ENCODE measurements around the gene ANKMY1. TPM values are rescaled to one million over a fixed set of nuclear protein-coding genes. Genes with fewer than 3 reads are reported as not detected.

The ANKMY1 gene
- total and polyA plus RNA-seq, 2 experiments from 2014 or later, result 2.3 to 8.9 TPM

- H3K27ac Mint-ChIP-seq, result no peak overlapping the region
- no peak overlapping the region for H3K4me3 ChIP-seq
- H3F3A ChIP-seq (replicated peaks; ENCODE audit: low read depth), result no peaks in the 10 kb centered on the region
- H2AFZ ChIP-seq, result no peak overlapping the region
- no peaks in the 10 kb centered on the region for H3K9me3 Mint-ChIP-seq
- no peaks in the 10 kb centered on the region for H3K27me3 ChIP-seq (ENCODE audit: insufficient read depth)
- H3K36me3 Mint-ChIP-seq (ENCODE audit: low read depth), result peaks cover 6% of the 10 kb centered on the region; the same call in 2 of the 3 replicates
- no peaks in the 10 kb centered on the region for H3K36me3 ChIP-seq (ENCODE audit: insufficient read depth)
- no peak for DNase-seq (ENCODE audit: low spot score)
- H4K20me1 ChIP-seq (replicated peaks; ENCODE audit: insufficient read depth), result peaks cover 29% of the 10 kb centered on the region
- peaks cover 32% of the 10 kb centered on the region for H3K4me1 Mint-ChIP-seq
- H3K27ac ChIP-seq (ENCODE audit: low read depth), result no peak overlapping the region
- H3K4me1 ChIP-seq (ENCODE audit: insufficient read depth), result peaks cover 20% of the 10 kb centered on the region
- TF ChIP-seq REST (IDR thresholded peaks at IDR 0.05; ENCODE audit: unreplicated experiment), result no peak
- no peak for TF ChIP-seq CREB1 (CRISPR knock-in tag; IDR thresholded peaks at IDR 0.05; ENCODE audit: low read depth)
- no peak for TF ChIP-seq STAT1 (IDR thresholded peaks at IDR 0.05; ENCODE audit: unreplicated experiment)
- no peaks in the 10 kb centered on the region for H3K9me2 ChIP-seq (ENCODE audit: insufficient read depth)
- peaks cover 19% of the 10 kb centered on the region for H3K27me3 Mint-ChIP-seq (ENCODE audit: insufficient read depth, low read depth, poor library complexity)
- ATAC-seq, result no peak
- H3K79me2 ChIP-seq (replicated peaks; ENCODE audit: insufficient read depth), result peaks cover 74% of the 10 kb centered on the region
- peak overlapping the region; percentile 96; the same call in 1 of the 3 replicates for H3K4me3 Mint-ChIP-seq
- H3K4me2 ChIP-seq, result peak overlapping the region; percentile 97; the same call in 1 of the 2 replicates
Measured at GRCh38 chr2:240588669-240589068, 30.9 kb upstream of the ANKMY1 start.

- DNase-seq (ENCODE audit: low spot score) (no peak), ATAC-seq (no peak)
- Histone ChIP-seq H3K27me3 (ENCODE audit: insufficient read depth) (no peaks in the 10 kb centered on the region), H4K20me1 (replicated peaks; ENCODE audit: insufficient read depth) (peaks cover 26% of the 10 kb centered on the region), H3K9me2 (ENCODE audit: insufficient read depth) (no peaks in the 10 kb centered on the region), H3F3A (replicated peaks; ENCODE audit: low read depth) (no peaks in the 10 kb centered on the region), H3K36me3 (ENCODE audit: insufficient read depth) (no peaks in the 10 kb centered on the region), H2AFZ (no peak overlapping the region), H3K4me3 (peak overlapping the region; percentile 94), H3K27ac (ENCODE audit: low read depth) (no peak overlapping the region), H3K4me1 (ENCODE audit: insufficient read depth) (peaks cover 20% of the 10 kb centered on the region), H3K4me2 (peak overlapping the region; percentile 97), H3K79me2 (replicated peaks; ENCODE audit: insufficient read depth) (peaks cover 80% of the 10 kb centered on the region)
- H3K9me3 Mint-ChIP-seq, result no peaks in the 10 kb centered on the region
- peak overlapping the region; percentile 96 for H3K4me3 Mint-ChIP-seq
- H3K4me1 Mint-ChIP-seq, result peaks cover 32% of the 10 kb centered on the region
- H3K27me3 Mint-ChIP-seq (ENCODE audit: insufficient read depth, low read depth, poor library complexity), result peaks cover 19% of the 10 kb centered on the region
- no peak overlapping the region for H3K27ac Mint-ChIP-seq
- H3K36me3 Mint-ChIP-seq (ENCODE audit: low read depth), result peaks cover 6% of the 10 kb centered on the region; the same call in 2 of the 3 replicates
- TF ChIP-seq ZNF114 (CRISPR knock-in tag; IDR thresholded peaks at IDR 0.05) (no peak), ZNF462 (CRISPR knock-in tag; IDR thresholded peaks at IDR 0.05) (no peak), NANOG (IDR thresholded peaks at IDR 0.05; ENCODE audit: borderline replicate concordance) (no peak), EZH2phosphoT487 (IDR thresholded peaks at IDR 0.05; ENCODE audit: unreplicated experiment) (no peak), REST (IDR thresholded peaks at IDR 0.05; ENCODE audit: unreplicated experiment) (no peak), CREB1 (CRISPR knock-in tag; IDR thresholded peaks at IDR 0.05; ENCODE audit: low read depth) (no peak)
Measured at GRCh38 chr2:240588006-240588655, 30.3 kb upstream of the ANKMY1 start.
